MM.1S (cell line): ENCODE results near the gene ZNHIT6.

Experiments
- DNase-seq: peaks from one replicate; pipeline ENCODE4 v3.0.0-alpha.2; 2015
- H2AFZ ChIP-seq: fragments of 300-600 bp; sonication (generic); 2 replicates; pipeline ENCODE4 v1.6.0; 2016; ENCODE audit warnings: antibody characterized with exemption, low read length
- H3F3A ChIP-seq: fragments of 300-600 bp; sonication (generic); 2 replicates; pipeline ENCODE4 v1.6.1; 2016; ENCODE audit warnings: mild to moderate bottlenecking, antibody characterized with exemption, low read length, moderate library complexity, mixed read lengths; ENCODE audit not compliant: insufficient read depth
- H3K27ac ChIP-seq: fragments of 300-600 bp; sonication (generic); 2 replicates; pipeline ENCODE4 v1.5.1; 2016; ENCODE audit warnings: mild to moderate bottlenecking, low read length
- H3K27me3 ChIP-seq: fragments of 300-600 bp; sonication (generic); replicated peaks from 2 replicates; pipeline ENCODE4 v1.6.0; 2016; ENCODE audit warnings: low read length; ENCODE audit not compliant: insufficient read depth
- H3K36me3 ChIP-seq: fragments of 300-600 bp; sonication (generic); replicated peaks from 2 replicates; pipeline ENCODE4 v1.6.1; 2016; ENCODE audit warnings: mild to moderate bottlenecking, low read length, mixed read lengths; ENCODE audit not compliant: insufficient read depth
- H3K4me1 ChIP-seq: fragments of 300-600 bp; sonication (generic); 2 replicates; pipeline ENCODE4 v1.6.1; 2016; ENCODE audit warnings: low read length, mixed read lengths
- H3K4me2 ChIP-seq: fragments of 300-600 bp; sonication (generic); 2 replicates; pipeline ENCODE4 v1.6.0; 2016; ENCODE audit warnings: low read depth, low read length
- H3K4me3 ChIP-seq: fragments of 300-600 bp; sonication (generic); 2 replicates; pipeline ENCODE4 v1.5.1; 2016; ENCODE audit warnings: low read length, mixed read lengths
- H3K79me2 ChIP-seq: fragments of 300-600 bp; sonication (generic); 2 replicates; pipeline ENCODE4 v1.6.1; 2016; ENCODE audit warnings: mixed run types, low read length, mixed read lengths
- H3K9ac ChIP-seq: fragments of 300-600 bp; sonication (generic); 2 replicates; pipeline ENCODE4 v1.6.1; 2016; ENCODE audit warnings: low read length, mixed read lengths
- H3K9me2 ChIP-seq: fragments of 300-600 bp; sonication (generic); replicated peaks from 2 replicates; pipeline ENCODE4 v1.6.1; 2016; ENCODE audit warnings: mild to moderate bottlenecking, low read length, mixed read lengths; ENCODE audit not compliant: insufficient read depth
- H3K9me3 ChIP-seq: fragments of 300-600 bp; sonication (generic); replicated peaks from 2 replicates; pipeline ENCODE4 v1.6.1; 2016; ENCODE audit warnings: mild to moderate bottlenecking, low read length, mixed read lengths; ENCODE audit not compliant: insufficient read depth
- H4K20me1 ChIP-seq: fragments of 300-600 bp; sonication (generic); 2 replicates; pipeline ENCODE4 v1.6.1; 2016; ENCODE audit warnings: mild to moderate bottlenecking, low read length, moderate library complexity, mixed read lengths; ENCODE audit not compliant: insufficient read depth
- CTCF ChIP-seq: fragments of 300-600 bp; sonication (generic); IDR thresholded peaks from 2 replicates; pipeline ENCODE4 v1.5.1; 2016; ENCODE audit warnings: antibody characterized with exemption, low read length, mixed read lengths
- EZH2 ChIP-seq: fragments of 300-600 bp; sonication (generic); optimal IDR thresholded peaks from 2 replicates; pipeline ENCODE3; 2017; ENCODE audit warnings: low read depth, mild to moderate bottlenecking, antibody characterized with exemption, low read length, mixed read lengths
- EZH2phosphoT487 ChIP-seq: fragments of 300-600 bp; sonication (generic); IDR thresholded peaks from 2 replicates; pipeline ENCODE4 v1.6.1; 2018; ENCODE audit warnings: antibody characterized with exemption, low read length

ZNHIT6 gene

GRCh38 chr1:85697895-85698294 lies 10.3 kb downstream of the ZNHIT6 start:
- TF ChIP-seq CTCF = no peak
- no peak for TF ChIP-seq EZH2phosphoT487
- no peak for TF ChIP-seq EZH2
- no peak for DNase-seq
- H3K4me1 ChIP-seq = no peaks in the 10 kb centered on the region
- no peaks in the 10 kb centered on the region for H3K9me2 ChIP-seq
- H3K4me3 ChIP-seq = no peak overlapping the region
- no peak overlapping the region for H3K27ac ChIP-seq
- peaks cover 9% of the 10 kb centered on the region for H3K79me2 ChIP-seq
- H3K27me3 ChIP-seq = no peaks in the 10 kb centered on the region
- no peaks in the 10 kb centered on the region for H3F3A ChIP-seq
- H3K36me3 ChIP-seq = peaks cover 9% of the 10 kb centered on the region; the same call in 1 of the 2 replicates
- no peak overlapping the region for H2AFZ ChIP-seq
- no peak overlapping the region for H3K4me2 ChIP-seq
- H3K9me3 ChIP-seq = no peaks in the 10 kb centered on the region
- H4K20me1 ChIP-seq = no peaks in the 10 kb centered on the region
- no peak overlapping the region for H3K9ac ChIP-seq

GRCh38 chr1:85692730-85693314 lies 15.4 kb downstream of the ZNHIT6 start:
- Histone ChIP-seq H3K9ac (no peak overlapping the region), H3K4me3 (no peak overlapping the region), H3K4me1 (no peaks in the 10 kb centered on the region), H3K9me2 (no peaks in the 10 kb centered on the region), H3K79me2 (no peaks in the 10 kb centered on the region), H3K27ac (no peak overlapping the region), H3F3A (no peaks in the 10 kb centered on the region), H3K27me3 (no peaks in the 10 kb centered on the region), H3K9me3 (no peaks in the 10 kb centered on the region), H3K4me2 (no peak overlapping the region), H4K20me1 (no peaks in the 10 kb centered on the region), H2AFZ (no peak overlapping the region), H3K36me3 (no peaks in the 10 kb centered on the region)
- no peak for DNase-seq
- no peak for TF ChIP-seq EZH2phosphoT487
- peak; percentile 27 for TF ChIP-seq CTCF

GRCh38 chr1:85689775-85690404 lies 18.3 kb downstream of the ZNHIT6 start:
- no peak overlapping the region for H3K4me3 ChIP-seq
- DNase-seq = no peak
- H3K27ac ChIP-seq = no peak overlapping the region
- H3K4me1 ChIP-seq = no peaks in the 10 kb centered on the region
- no peaks in the 10 kb centered on the region for H3K9me2 ChIP-seq
- H2AFZ ChIP-seq = no peak overlapping the region
- H3K79me2 ChIP-seq = 0 out of 2 replicates have a peak, but pooled peaks cover 7% of the 10 kb centered on the region
- no peak overlapping the region for H3K9ac ChIP-seq
- no peaks in the 10 kb centered on the region for H3K9me3 ChIP-seq
- H3K4me2 ChIP-seq = no peak overlapping the region
- H3F3A ChIP-seq = no peaks in the 10 kb centered on the region
- TF ChIP-seq EZH2 = no peak
- TF ChIP-seq CTCF = no peak
- TF ChIP-seq EZH2phosphoT487 = no peak
- no peaks in the 10 kb centered on the region for H3K36me3 ChIP-seq
- no peaks in the 10 kb centered on the region for H3K27me3 ChIP-seq
- no peaks in the 10 kb centered on the region; the same call in 1 of the 2 replicates for H4K20me1 ChIP-seq
